GM21515 (cell line): ENCODE measurements around the gene NTMT1.

Experiments used
- ATAC-seq: cut with Tn5 transposase; IDR thresholded peaks from one replicate; pipeline ENCODE4 v1.9.1; 2021; ENCODE audit not compliant: unreplicated experiment

NTMT1 gene

DNA sequence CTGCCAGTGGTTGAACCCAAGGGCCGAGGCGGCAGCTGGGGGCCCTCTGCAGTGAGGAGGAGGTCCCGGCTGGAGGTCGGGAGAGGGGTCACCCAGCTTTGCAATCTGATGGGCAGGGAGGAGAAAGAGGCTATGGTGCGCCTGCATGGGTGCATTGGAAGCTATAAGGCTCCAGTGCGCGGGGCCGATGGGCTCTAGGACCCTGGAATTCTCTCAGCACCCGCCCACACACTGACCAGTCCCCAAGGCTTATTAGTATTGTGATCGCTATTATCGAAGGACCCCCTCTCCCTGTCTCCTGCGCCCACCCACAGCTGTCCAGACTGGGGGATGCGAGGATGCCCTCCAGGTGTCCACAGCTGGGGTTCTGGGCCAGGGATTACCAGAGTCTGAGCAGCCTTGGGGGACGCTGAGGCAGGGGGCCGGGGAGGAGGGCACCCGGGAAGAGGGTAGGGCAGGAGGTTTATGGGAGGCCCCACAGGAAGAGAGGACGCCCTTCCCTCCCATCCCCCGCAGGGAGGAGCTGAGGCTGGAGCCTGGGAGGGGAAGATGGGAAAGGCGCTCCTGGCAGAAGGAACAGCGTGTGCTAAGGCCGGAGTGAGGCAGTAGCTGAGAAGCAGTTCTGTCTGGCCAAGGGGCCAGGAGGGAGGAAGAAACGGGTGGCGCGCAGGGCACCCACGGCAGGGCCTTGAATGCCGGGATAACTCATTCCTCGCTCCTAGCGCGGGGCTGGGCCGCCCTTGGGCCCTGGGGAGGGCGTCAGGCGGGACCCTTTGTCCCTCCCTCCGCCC is 29.2 kb upstream of the NTMT1 start:
- no peak for ATAC-seq

DNA sequence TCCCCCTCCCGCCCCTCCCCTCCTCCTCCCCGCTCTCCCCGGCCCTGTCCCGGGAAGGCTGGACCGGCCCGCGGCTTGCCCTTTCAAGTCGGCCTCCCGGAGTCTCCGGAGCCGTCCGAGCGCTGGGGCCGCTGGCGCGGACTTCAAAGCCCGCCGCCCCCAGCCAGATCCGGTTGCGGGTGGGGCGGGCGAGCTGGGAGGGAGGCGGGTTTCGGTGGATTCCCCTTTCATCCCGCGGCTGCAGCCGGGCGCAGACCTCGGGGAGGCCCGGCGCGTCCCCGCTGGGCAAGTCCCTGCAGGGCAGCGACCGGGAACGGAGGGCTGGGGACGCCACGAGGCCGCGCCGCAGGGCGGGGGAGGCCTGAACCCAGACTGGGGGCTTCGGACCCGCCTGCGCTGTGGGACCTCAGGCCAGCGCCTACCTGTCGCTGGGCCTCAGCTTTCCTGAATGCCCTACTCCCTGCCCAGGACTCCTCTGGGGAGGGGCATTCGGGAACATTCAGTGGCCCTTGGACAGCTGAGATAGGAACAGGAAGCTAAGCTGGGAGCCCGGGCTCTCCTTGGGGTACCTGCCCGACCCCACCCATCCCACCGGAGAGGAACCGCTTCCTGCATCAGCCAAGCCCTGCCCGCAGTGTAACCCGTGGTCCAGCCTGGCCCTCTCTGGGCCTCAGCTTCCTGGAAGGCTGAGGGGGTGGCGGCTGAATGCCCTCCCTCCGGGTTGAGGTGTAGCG is 28.4 kb upstream of the NTMT1 start:
- ATAC-seq, result peak; percentile 51

- no peak for ATAC-seq
These were observed 27.8 kb upstream of the NTMT1 start for GRCh38 chr9:129598089-129598596.

- no peak for ATAC-seq
These were observed 24.8 kb upstream of the NTMT1 start for GRCh38 chr9:129601082-129601674.

GRCh38 chr9:129602598-129603415 is 23.2 kb upstream of the NTMT1 start:
- no peak for ATAC-seq

DNA sequence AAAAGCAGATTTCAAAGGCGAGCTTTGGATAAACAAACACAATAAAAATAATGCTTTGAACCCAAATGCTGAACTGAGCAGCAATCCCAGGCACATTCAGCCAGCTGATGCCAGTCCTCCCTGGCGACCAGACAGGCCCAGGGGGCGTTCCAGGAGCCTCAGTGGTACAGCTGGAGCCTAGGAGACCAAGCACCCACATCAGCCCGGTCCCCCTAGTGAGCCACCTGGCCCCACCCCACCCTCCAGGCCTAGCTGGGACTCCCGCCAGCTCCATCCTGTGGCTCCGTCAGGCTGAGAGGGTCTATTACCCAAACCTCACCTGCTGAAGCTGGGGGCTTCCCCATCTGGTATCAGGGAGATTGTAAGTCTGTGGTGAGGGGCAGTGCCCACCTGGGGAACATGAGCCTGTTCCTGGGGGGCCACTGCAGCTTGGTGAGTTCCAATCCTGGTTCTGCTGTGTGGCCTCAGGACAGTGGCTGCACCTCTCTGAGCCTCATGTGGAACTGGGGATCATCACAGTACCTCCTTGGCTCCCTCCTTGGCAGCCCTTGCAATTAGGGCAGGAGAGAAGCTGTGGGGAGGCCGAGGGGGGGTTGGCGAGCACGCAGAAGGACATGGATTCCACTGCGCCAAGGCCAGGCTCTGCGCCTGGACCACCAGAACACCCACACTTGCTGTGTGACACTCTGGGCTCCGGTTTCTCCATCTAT is 21.8 kb upstream of the NTMT1 start:
- no peak for ATAC-seq

DNA sequence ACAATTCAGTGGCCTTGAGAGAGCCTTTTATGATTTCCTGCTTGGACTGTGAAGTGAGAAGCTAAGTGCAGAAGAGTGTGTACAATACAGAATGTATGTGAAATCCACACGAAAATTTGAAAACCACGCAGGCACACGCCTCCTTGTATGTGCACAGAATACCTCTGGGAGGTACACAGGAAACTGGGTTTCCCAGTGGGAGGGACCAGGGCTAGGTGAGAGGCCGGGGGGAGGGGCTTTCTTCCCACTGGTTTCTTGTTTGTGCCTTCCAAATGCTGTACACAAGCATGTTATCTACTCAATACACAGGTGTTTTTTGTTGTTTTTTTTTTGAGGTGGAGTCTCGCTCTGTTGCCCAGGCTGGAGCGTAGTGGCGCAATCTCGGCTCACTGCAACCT is 21.2 kb upstream of the NTMT1 start:
- ATAC-seq, result no peak

- no peak for ATAC-seq
These were observed 19.6 kb upstream of the NTMT1 start for GRCh38 chr9:129606161-129607026.

DNA sequence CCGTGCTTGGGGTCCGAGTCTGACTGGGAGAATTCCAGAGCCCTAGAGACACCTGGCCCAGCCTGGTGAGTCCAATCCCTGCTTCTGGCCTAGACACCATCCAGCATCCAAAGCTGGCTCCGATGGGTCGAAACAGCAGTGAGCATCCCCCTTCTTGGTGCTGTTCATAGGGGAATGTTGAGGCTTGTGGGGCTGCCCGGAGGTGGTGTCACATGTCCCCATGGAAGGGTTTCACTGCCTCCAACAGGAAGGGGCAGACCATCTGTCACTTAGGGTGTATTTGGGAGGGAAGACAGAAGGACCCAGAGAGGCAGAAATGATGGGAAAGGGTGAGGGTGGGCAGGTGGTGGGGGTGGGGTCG is 19.0 kb upstream of the NTMT1 start:
- no peak for ATAC-seq

- ATAC-seq, result no peak
These were observed 17.1 kb upstream of the NTMT1 start for GRCh38 chr9:129608561-129609481.

DNA sequence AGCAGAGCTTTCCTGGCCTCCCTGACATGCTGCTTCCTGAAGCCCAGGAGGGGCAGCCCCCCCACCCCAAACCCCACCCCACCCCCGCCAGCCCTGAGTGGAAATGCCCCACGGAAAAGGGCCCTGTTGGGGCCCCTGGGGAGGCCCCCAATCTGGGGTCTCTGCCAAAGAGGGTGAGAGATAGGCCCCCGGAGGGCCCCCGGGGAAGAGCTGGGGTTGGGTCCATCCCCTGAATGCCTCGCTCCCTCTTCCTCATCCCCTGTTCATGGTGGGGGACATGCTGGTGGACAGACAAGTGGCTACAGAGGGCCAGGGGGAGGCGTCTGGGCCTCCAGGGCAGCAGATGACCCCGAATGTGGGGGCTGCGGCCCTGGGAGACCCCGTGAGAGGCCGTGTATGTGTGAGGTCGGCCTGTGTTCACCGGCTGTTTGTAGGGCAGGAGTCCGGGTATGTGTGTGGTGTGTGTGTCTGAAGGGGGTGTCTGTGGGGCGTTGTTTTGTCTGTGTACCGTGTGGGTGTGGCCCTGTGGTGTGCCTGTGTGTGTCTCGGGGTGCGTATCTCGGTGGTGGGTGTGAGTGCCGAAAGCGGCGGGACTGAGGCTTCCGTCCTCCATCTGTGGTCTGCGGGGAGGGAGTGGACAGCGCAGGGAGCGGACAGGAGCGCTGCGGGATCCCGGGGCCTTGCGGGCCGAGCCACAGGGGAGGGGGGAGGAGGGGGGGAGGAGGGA is 16.3 kb upstream of the NTMT1 start:
- no peak for ATAC-seq

DNA sequence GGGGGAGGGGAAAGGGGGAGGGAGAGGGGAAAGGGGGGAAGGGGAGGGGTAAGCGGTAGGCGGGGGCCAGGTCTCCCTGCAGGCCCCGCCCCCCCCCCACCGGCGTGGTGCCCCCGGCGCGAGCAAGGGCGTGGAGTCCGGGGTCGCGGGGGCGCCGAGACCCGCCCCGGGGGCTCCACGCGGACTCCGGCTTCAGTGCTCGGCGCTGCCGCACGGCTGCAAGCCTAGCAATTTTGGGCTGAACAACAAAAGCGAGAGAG is 15.8 kb upstream of the NTMT1 start:
- ATAC-seq, result no peak

GRCh38 chr9:129610473-129611306 is 15.3 kb upstream of the NTMT1 start:
- ATAC-seq, result no peak

GRCh38 chr9:129611307-129611800 is 14.6 kb upstream of the NTMT1 start:
- no peak for ATAC-seq

DNA sequence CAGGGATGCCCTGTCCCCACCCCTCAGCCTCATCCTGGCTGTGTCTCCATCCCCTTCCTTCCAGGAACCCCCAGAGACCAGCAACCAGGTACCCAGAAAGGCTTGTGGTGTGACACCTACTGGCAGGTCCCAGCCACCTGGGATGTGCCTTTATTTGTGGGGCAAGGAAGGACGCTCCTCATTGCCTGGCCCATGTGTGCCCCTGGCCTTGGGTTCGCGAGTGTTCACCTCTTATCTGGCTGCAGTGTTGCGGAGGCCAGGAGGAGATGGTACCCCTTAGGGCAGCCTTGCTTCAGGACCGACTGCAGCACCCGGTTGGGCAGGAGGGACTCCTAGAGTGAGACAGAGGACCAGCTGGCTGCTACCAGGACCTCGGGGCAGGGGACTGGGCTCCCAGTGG is 13.8 kb upstream of the NTMT1 start:
- no peak for ATAC-seq

GRCh38 chr9:129612815-129613519 is 13.0 kb upstream of the NTMT1 start:
- no peak for ATAC-seq
